Measurements from ENCODE around the gene KCNMA1. TPM values are rescaled to one million over a fixed set of nuclear protein-coding genes. Genes with fewer than 3 reads are reported as not detected.

The KCNMA1 gene
- total RNA-seq, 1 experiment from 2014 or later = 6.2 TPM

- DNase-seq (ENCODE audit: low read depth) = no peak
- in situ Hi-C loops (cut with HindIII; ENCODE audit: low pct_unique_long_range_greater_than_20kb, low sequenced_read_pairs) = no loop called here
Observed at GRCh38 chr10:77131214-77131613, 506.4 kb downstream of the KCNMA1 start.

DNA sequence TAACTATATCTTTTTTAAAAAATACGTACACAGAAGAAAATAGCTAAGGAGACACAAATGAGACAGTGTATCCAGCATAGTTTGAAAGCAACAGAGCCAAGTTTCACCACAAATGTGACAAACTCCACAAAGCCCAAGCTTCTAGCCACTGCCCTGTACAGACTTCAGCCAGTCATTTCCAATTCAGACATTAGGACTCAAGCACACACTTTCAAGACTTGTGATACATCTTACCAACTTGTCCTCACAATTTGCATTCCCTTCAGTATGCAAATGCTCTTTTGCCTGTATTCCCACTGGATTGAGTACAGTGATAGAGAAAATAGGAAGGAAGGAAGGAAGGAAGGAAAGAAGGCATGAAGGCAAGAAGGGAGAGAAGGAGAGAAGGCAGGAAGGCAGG, 510.4 kb downstream of the KCNMA1 start:
- no peak for DNase-seq (ENCODE audit: low read depth)
- in situ Hi-C loops (cut with HindIII; ENCODE audit: low pct_unique_long_range_greater_than_20kb, low sequenced_read_pairs) = no loop called here

GRCh38 chr10:77125231-77125630, 512.4 kb downstream of the KCNMA1 start:
- in situ Hi-C loops (cut with HindIII; ENCODE audit: low pct_unique_long_range_greater_than_20kb, low sequenced_read_pairs) = no loop called here
- no peak for DNase-seq (ENCODE audit: low read depth)

DNA sequence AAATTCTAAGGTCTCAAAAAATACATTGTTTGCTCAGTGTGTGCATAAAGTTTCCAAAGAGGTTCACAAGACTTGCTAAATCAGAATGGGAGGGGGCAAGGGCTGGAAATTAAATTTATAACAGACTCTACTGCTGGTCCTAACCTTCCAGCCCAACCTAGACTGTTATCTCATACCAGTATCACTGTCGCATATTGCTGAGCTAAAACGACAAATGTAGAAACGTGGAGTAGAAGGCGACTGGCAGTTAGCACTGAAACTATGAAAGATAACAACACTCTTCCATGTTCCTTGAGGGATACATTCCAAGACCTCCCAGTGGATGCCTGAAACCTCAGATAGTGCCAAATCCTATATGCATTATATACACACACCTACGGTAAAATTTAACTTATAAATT, 514.3 kb downstream of the KCNMA1 start:
- in situ Hi-C loops (cut with HindIII; ENCODE audit: low pct_unique_long_range_greater_than_20kb, low sequenced_read_pairs) = no loop called here
- DNase-seq (ENCODE audit: low read depth) = no peak

- in situ Hi-C loops (cut with HindIII; ENCODE audit: low pct_unique_long_range_greater_than_20kb, low sequenced_read_pairs) = no loop called here
Observed at GRCh38 chr10:77121829-77122228, 515.8 kb downstream of the KCNMA1 start.

DNA sequence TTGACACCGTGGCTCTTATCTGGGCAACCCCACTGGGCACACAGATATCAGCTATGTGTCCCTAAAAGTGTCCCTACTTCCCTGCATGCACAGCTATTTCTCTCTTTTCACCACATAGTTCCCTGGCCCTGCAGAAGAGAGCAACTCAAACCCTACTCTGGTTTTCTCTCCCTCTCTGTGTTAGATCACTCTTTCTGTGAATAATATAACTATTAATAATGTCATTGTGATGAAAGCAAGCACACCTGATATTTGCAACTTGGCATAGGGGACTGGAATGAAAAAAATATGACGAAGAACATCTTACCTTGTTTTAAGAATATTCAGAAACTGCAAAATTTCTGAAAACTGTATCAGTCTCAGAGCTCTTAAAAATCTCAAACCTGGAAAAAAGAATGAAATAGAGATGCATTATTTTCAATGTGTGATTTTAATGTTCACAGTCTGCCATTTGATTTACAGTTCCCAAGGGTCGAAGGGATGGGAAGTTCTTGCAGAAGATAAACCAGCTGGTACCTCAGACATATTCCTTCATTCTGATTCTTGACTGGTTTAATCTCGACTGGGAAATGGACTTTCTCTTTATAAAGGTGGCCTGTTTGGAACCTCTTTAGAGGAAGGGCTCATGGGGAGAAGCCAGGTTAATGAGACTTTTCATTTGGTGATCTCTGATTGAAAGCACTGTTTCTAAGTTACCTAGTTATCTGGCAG, 516.8 kb downstream of the KCNMA1 start:
- DNase-seq (ENCODE audit: low read depth) = no peak
- in situ Hi-C loops (cut with HindIII; ENCODE audit: low pct_unique_long_range_greater_than_20kb, low sequenced_read_pairs) = no loop called here

More at GRCh38 chr10:77121829-77122228, 515.8 kb downstream of the KCNMA1 start:
- no peak for DNase-seq (ENCODE audit: low read depth)

GRCh38 chr10:77120012-77120411, 517.6 kb downstream of the KCNMA1 start:
- in situ Hi-C loops (cut with HindIII; ENCODE audit: low pct_unique_long_range_greater_than_20kb, low sequenced_read_pairs) = no loop called here
- no peak for DNase-seq (ENCODE audit: low read depth)

- no peak for DNase-seq (ENCODE audit: low read depth)
- in situ Hi-C loops (cut with HindIII; ENCODE audit: low pct_unique_long_range_greater_than_20kb, low sequenced_read_pairs) = no loop called here
Observed at GRCh38 chr10:77118603-77119282, 518.9 kb downstream of the KCNMA1 start.

- DNase-seq (ENCODE audit: low read depth) = no peak
- in situ Hi-C loops (cut with HindIII; ENCODE audit: low pct_unique_long_range_greater_than_20kb, low sequenced_read_pairs) = no loop called here
Observed at GRCh38 chr10:77117501-77117900, 520.1 kb downstream of the KCNMA1 start.

DNA sequence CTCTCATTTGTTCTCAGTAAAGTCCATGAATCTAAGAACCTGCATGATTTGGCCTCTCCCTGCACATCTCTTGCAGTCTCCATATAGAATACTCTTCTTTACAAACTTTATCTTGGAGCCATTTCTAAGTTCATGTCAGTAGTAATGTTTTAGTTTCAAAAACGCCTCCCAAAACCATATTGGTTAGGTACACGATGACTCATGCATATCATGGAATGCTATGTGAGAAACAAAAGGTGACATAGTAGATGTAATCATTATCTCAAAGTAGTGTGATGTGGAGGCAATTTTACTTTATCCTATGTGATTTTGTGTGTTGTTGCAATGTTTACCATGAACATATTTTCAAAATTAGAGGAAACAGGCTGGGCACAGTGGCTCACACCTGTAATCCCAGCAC, 520.7 kb downstream of the KCNMA1 start:
- in situ Hi-C loops (cut with HindIII; ENCODE audit: low pct_unique_long_range_greater_than_20kb, low sequenced_read_pairs) = no loop called here
- no peak for DNase-seq (ENCODE audit: low read depth)

DNA sequence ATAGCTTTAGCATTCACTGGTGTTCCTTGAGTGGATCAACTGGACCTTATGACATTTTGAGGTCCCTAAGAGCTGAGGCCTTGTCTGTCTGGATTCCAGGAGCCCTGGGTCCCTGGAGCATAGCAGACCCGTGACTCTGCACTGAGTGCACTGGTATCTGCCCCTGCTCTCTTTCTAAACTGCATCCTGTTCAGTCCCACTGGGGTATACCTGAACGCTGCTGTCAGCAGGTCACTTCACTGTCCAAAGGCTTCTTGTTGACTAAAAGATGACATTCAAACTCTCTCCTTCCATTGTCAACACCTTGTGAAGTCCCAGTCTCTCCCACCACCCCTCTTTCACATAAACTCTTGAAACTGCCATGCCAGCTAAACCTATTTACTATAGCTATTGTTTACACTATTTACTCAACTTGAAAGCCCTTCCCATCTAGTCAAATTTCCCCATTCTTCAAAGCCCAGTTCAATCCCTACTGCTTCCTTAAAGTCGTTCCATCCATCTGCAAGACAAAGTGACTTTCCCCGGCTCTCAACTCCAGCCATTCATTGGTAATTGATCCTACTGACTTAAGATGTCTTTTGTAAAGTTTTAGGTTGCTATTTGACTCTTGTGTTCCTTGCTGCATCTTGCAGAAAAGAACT, 523.3 kb downstream of the KCNMA1 start:
- DNase-seq (ENCODE audit: low read depth) = no peak
- in situ Hi-C loops (cut with HindIII; ENCODE audit: low pct_unique_long_range_greater_than_20kb, low sequenced_read_pairs) = no loop called here

GRCh38 chr10:77111611-77112550, 525.7 kb downstream of the KCNMA1 start:
- in situ Hi-C loops (cut with HindIII; ENCODE audit: low pct_unique_long_range_greater_than_20kb, low sequenced_read_pairs) = no loop called here
- DNase-seq (ENCODE audit: low read depth) = peak; percentile 77

DNA sequence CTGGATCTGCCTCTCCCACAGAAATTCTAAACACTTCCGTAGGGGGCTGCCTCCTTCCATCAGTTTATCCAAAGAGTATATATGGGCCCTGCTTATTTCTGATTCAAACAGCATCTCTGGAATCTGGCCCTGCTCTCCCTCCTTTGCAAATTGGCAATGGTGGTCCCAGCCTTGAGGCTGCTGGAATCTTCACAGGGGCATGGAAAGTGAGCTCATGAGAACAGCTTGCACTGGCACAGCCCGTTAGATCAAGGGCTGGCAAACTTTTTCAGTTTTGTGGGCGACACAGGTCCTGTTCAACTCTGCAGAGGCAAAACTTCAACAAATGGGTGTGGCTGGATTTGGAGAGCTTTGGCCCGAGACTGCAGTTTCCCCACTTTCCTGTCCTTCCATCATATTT, 526.9 kb downstream of the KCNMA1 start:
- in situ Hi-C loops (cut with HindIII; ENCODE audit: low pct_unique_long_range_greater_than_20kb, low sequenced_read_pairs) = no loop called here
- DNase-seq (ENCODE audit: low read depth) = no peak

DNA sequence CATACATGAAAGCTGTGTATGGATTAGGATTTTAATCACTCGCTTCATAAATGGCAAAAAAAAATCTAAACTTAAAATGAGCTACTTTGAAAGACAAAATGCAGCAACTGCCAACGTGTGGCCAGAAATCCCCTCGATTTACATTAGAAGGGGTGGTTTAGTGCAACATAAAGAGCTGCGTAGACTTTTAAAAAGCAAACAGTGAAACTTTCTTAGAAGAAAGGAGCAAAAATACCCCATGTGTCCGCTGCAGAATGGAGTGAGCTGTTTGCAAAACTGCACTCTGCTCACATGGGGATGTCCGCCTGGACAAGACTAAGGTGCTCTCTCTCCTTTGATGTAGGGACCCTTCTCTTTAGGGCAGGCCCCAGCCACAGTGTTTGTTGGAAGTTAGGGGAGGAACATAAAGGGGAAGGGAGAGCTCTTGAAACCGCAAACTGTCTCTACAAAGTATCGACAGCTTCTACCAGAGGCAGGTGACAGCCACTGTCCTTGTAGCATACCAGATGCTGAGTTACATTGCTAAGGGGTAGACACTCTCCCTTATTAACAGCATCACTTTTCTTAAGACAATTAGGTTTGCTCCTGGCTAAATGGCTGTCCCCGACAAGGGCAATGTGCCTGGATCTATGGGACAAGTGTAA, 528.1 kb downstream of the KCNMA1 start:
- no peak for DNase-seq (ENCODE audit: low read depth)

DNA sequence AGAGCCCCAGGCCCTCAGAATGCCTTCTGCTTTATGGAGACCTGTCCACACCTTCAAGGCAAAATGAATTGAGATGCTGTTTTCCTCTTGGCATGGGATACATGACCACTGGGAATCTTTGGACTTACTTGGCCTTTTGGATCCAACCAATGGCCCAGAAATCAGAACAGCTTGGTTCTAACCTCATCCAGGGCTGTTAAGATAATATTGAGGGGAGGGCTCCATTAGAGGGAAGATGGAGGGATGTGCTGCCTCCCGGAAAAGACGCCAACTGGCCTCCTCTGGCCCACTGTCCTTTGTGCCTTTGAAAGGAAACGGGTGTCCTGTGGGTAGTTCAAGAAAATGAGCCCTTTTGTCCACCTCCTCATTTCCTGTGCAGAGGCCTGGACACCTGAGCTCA, 530.9 kb downstream of the KCNMA1 start:
- DNase-seq (ENCODE audit: low read depth) = no peak
- in situ Hi-C loops (cut with HindIII; ENCODE audit: low pct_unique_long_range_greater_than_20kb, low sequenced_read_pairs) = no loop called here

More for the DNA sequence above, 528.1 kb downstream of the KCNMA1 start:
- in situ Hi-C loops (cut with HindIII; ENCODE audit: low pct_unique_long_range_greater_than_20kb, low sequenced_read_pairs) = no loop called here

- in situ Hi-C loops (cut with HindIII; ENCODE audit: low pct_unique_long_range_greater_than_20kb, low sequenced_read_pairs) = no loop called here
- DNase-seq (ENCODE audit: low read depth) = peak; percentile 63
Observed at GRCh38 chr10:77105761-77106221, 531.8 kb downstream of the KCNMA1 start.

DNA sequence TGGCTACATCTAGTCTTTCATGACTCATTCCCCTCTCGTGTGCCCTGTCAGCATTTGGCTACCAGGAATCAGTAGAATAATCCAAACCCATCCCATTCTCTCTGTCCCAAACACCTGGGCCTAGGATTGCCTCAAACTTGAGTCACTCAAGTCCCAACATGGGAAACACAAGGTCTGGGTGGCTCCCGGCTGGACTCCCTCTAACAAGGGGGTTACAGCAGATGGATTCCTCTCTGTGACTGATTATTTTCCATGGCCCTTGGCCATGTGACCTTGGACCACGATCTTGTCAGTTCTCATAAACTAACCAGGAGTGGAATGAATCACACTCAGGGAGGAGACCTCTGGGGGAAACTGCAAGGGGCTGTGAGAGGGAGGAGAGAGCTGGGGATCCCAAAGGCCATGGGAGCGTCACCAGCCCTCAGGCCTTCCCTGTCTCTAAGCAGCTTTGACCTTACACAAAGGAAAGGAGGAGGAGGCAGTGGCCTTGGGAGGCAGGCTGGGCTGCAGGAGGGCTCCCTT, 533.1 kb downstream of the KCNMA1 start:
- in situ Hi-C loops (cut with HindIII; ENCODE audit: low pct_unique_long_range_greater_than_20kb, low sequenced_read_pairs) = no loop called here
- peak; percentile 70 for DNase-seq (ENCODE audit: low read depth)

DNA sequence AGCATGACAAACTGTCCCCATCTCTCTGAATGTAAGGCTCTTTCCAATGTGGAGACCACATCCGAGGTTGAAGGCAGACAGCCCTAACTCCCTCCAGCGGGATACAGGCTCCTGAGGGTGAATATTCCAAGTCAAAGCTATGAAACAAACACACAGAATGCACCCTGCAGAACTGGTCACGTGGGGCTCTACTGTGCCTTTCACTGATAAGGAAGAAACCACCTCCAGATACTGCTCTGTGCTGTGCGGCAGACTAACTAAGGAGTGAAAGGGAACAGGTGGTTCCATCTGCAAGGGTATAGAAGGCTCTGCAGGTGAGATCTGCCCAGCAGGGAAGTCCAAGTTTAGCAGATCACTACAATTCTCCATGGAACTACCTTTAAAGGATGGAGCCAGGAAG, 534.4 kb downstream of the KCNMA1 start:
- in situ Hi-C loops (cut with HindIII; ENCODE audit: low pct_unique_long_range_greater_than_20kb, low sequenced_read_pairs) = no loop called here
- DNase-seq (ENCODE audit: low read depth) = no peak
